Testis (tissue), 3 donors: ENCODE results near the gene TTC23. TPM values are rescaled to one million over a fixed set of nuclear protein-coding genes. Genes with fewer than 3 reads are reported as not detected.

Experiments used
- DNase-seq: peaks from one replicate; pipeline ENCODE4 v3.0.0-alpha.2; 2019
- H3K27ac ChIP-seq, 2 donors: fragments of 200-600 bp; sonication (generic); one replicate each; pipeline ENCODE4 v1.5.1; 2019
- H3K27me3 ChIP-seq: fragments of 200-600 bp; sonication (generic); one replicate; pipeline ENCODE4 v1.5.1; 2019
- H3K36me3 ChIP-seq: fragments of 200-600 bp; sonication (generic); one replicate; pipeline ENCODE4 v1.5.1; 2017; ENCODE audit warnings: low read depth; ENCODE audit errors: missing control alignments
- H3K4me1 ChIP-seq: fragments of 200-600 bp; sonication (generic); one replicate; pipeline ENCODE4 v1.5.1; 2019
- H3K4me3 ChIP-seq, 2 donors: fragments of 200-600 bp; sonication (generic); one replicate each; pipeline ENCODE4 v1.5.1; 2017 to 2019
- H3K9me3 ChIP-seq: fragments of 200-600 bp; sonication (generic); one replicate; pipeline ENCODE4 v1.5.1; 2017
- CTCF ChIP-seq, 3 experiments: fragments of 450-650 bp in 2 of 3; fragments of 200-600 bp in 1 of 3; sonication (generic) in 1 of 3; IDR thresholded peaks; one replicate each; pipeline ENCODE4 v1.5.1; 2016 to 2019; ENCODE audit warnings: antibody characterized with exemption in 3 of 3, mild to moderate bottlenecking in 2 of 3, moderate library complexity in 1 of 3
- POLR2A ChIP-seq: fragments of 450-650 bp; IDR thresholded peaks from one replicate; pipeline ENCODE4 v1.6.1; 2017; ENCODE audit warnings: antibody characterized with exemption, mild to moderate bottlenecking, moderate library complexity
- WGBS, 2 donors: methylation state at CpG; one replicate each; pipeline ENCODE4 v1.1.5; 2018; 5-methylcytosine and 5-hydroxymethylcytosine counted together
- intact Hi-C: fragments of 100-400 bp; cut with DNase I; formaldehyde crosslinking; loops from one replicate; pipeline ENCODE4 v1.15.1; 2023; ENCODE audit warnings: low total_unique reads
- polyA plus RNA-seq: library from polyadenylated mRNA; stranded (reverse); fragments of 350-450 nt; fragmentation: Illumina TruSeq; extraction: RNeasy Lipid Tissue Mini Kit (QIAGEN cat#74804); gene quantifications from one replicate; pipeline ENCODE4 v1.2.3, GENCODE V29; 2014; ENCODE audit warnings: low read depth, low replicate concordance; ENCODE audit not compliant: insufficient read depth
- total RNA-seq, 2 donors: library from RNA; depleted of rRNA; stranded (reverse); fragments of >200 nt; gene quantifications; one replicate each; pipeline ENCODE4 v1.2.3, GENCODE V29; 2016

The TTC23 gene
- total and polyA plus RNA-seq, 3 donors from 2014 or later, result 26.6 to 40.5 (median 37.2) TPM

DNA sequence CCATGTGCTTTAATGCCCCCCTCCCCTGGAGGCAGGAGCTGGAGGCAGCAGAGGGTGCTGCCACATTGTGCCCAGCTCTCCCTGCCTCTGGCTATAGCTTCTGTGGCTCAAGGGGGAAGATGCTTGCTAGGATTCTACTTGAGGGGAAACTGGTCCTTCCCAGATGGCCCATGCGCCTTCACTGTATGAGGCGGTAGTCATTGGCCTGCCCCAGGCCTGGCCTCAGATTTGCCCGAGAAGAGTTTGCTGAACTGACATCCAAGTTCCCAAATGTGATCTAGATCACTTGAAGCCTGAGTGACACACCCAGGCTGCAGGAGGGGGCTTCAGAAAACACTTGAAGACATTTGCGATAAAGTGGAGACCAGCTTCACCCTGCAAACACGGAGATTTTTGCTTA is 140.4 kb downstream of the TTC23 start:
- no peak for DNase-seq
- no peaks in the 10 kb centered on the region for H3K4me1 ChIP-seq
- no peak overlapping the region for H3K4me3 ChIP-seq
- TF ChIP-seq POLR2A (no peak), CTCF (IDR thresholded peaks at IDR 0.05) (no peak)
- no peaks in the 10 kb centered on the region for H3K9me3 ChIP-seq
- intact Hi-C loops, result loop anchor here (5.0 kb wide), 1 partner anchor 98 kb away; no protein-coding TSS in a partner anchor
- WGBS, 2 donors, result 90 to 96% methylated on average over 5 of the region's 5 CpGs
- no peaks in the 10 kb centered on the region for H3K27me3 ChIP-seq
- H3K36me3 ChIP-seq, result no peaks in the 10 kb centered on the region
- no peak overlapping the region for H3K27ac ChIP-seq

- intact Hi-C loops, result loop anchor here (5.0 kb wide), 1 partner anchor 101 kb away; no protein-coding TSS in a partner anchor
- Histone ChIP-seq H3K9me3 (no peaks in the 10 kb centered on the region), H3K27me3 (no peaks in the 10 kb centered on the region), H3K27ac (no peak overlapping the region), H3K4me1 (no peaks in the 10 kb centered on the region), H3K36me3 (no peaks in the 10 kb centered on the region), H3K4me3 (peak overlapping the region; percentile 40 to 56)
- no peak for DNase-seq
- WGBS, 2 donors, result 36 to 45% methylated on average over 15 of the region's 15 CpGs
- no peak for TF ChIP-seq CTCF (IDR thresholded peaks at IDR 0.05)
- no peak for TF ChIP-seq POLR2A
These were observed 142.8 kb downstream of the TTC23 start for GRCh38 chr15:99106417-99107220.

- H3K27me3 ChIP-seq, result no peaks in the 10 kb centered on the region
- WGBS, 2 donors, result 2 to 8% methylated on average over 3 to 100 of the region's 116 CpGs
- peak; percentile 62 for DNase-seq
These were observed 143.7 kb downstream of the TTC23 start for GRCh38 chr15:99105514-99106341.

More at GRCh38 chr15:99105514-99106341, 143.7 kb downstream of the TTC23 start:
- peak overlapping the region in 1 of 2 donors; percentile 66 for H3K27ac ChIP-seq
- no peaks in the 10 kb centered on the region for H3K36me3 ChIP-seq
- no peak for TF ChIP-seq POLR2A
- TF ChIP-seq CTCF (IDR thresholded peaks at IDR 0.05), result no peak
- H3K4me1 ChIP-seq, result peaks cover under 1% of the 10 kb centered on the region
- H3K9me3 ChIP-seq, result no peaks in the 10 kb centered on the region
- H3K4me3 ChIP-seq, result peak overlapping the region; percentile 40 to 56
- intact Hi-C loops, result loop anchor here (5.0 kb wide), 1 partner anchor 102 kb away; no protein-coding TSS in a partner anchor
